ENCODE data around the gene ALKBH4. TPM values are rescaled to one million over a fixed set of nuclear protein-coding genes. Genes with fewer than 3 reads are reported as not detected.

Gene ALKBH4
- total and polyA plus RNA-seq, 2 of the 8 experiments (the other 6 are each of a cell fraction or from before 2014, with no cell fraction given): 10.2 to 16.6 TPM

GRCh38 chr7:102417105-102417504 lies 47.6 kb downstream of the ALKBH4 start:
- H2AFZ ChIP-seq (ENCODE audit: low read length): no peak overlapping the region
- no peak overlapping the region for H3K4ac ChIP-seq (replicated peaks; ENCODE audit: insufficient read length, low read depth, low read length)
- DNase-seq (ENCODE audit: low read depth in 1 of 2, low spot score in 2 of 2) (no peak), FAIRE-seq (no peak)
- H3K56ac ChIP-seq (replicated peaks; ENCODE audit: insufficient read length, low read depth, low read length): no peak overlapping the region
- H3K4me2 ChIP-seq (ENCODE audit: insufficient read depth in 1 of 2, low read depth in 2 of 2, low read length in 2 of 2): no peak overlapping the region
- no peaks in the 10 kb centered on the region for H3K27me3 ChIP-seq (replicated peaks in 1 of 4; ENCODE audit: control insufficient read depth in 3 of 4, extremely low read depth in 1 of 4, insufficient read depth in 3 of 4, low read length in 3 of 4)
- H2BK15ac ChIP-seq (ENCODE audit: low read length): no peak overlapping the region
- H3K36me3 ChIP-seq (ENCODE audit: control insufficient read depth in 2 of 4, insufficient read depth in 4 of 4, low read length in 3 of 4): peaks cover 3 to 19% (median 7%) of the 10 kb centered on the region in 4 experiments; a peak in 7 of 8 replicates
- H3K27ac ChIP-seq (ENCODE audit: low read depth, low read length): no peak overlapping the region
- H2BK5ac ChIP-seq (ENCODE audit: low read depth, low read length): no peak overlapping the region
- no peaks in the 10 kb centered on the region for H3K9me3 ChIP-seq (ENCODE audit: insufficient read depth in 2 of 2, low read depth in 1 of 2, low read length in 1 of 2)
- ChIA-PET CTCF (ENCODE audit: partially characterized antibody) (interaction anchor here (4.2 kb wide), 1 partner anchor 12 kb away, joined by 16 read pairs; no protein-coding TSS in a partner anchor), POLR2A (ENCODE audit: partially characterized antibody) (interaction anchor here (1.0 to 1.1 kb wide), 2 partner anchors 11 to 47 kb away, joined by 3 read pairs; no protein-coding TSS in a partner anchor)
- H4K8ac ChIP-seq (ENCODE audit: extremely low read depth, insufficient read depth, low read length): no peak overlapping the region
- H3K23me2 ChIP-seq (ENCODE audit: low read depth, low read length): no peaks in the 10 kb centered on the region
- H3K4me3 ChIP-seq (ENCODE audit: extremely low read depth in 1 of 4, insufficient read depth in 2 of 4, low read depth in 3 of 4, low read length in 4 of 4): no peak overlapping the region
- H2BK20ac ChIP-seq (ENCODE audit: low read length): no peak overlapping the region
- H2BK120ac ChIP-seq (replicated peaks; ENCODE audit: low read depth, low read length): no peak overlapping the region
- no peaks in the 10 kb centered on the region; the same call in 1 of the 2 replicates for H3K79me1 ChIP-seq (ENCODE audit: low read depth, low read length)
- H2AK5ac ChIP-seq (ENCODE audit: low read depth, low read length): no peak overlapping the region
- H3K14ac ChIP-seq (ENCODE audit: insufficient read length): no peak overlapping the region
- H3K9ac ChIP-seq (replicated peaks in 1 of 4; ENCODE audit: extremely low read depth in 1 of 4, low read depth in 3 of 4, low read length in 3 of 4): no peak overlapping the region
- peaks cover 0 to 14% of the 10 kb centered on the region in 2 experiments for H4K20me1 ChIP-seq (replicated peaks in 1 of 2; ENCODE audit: control insufficient read depth in 1 of 2, insufficient read depth in 2 of 2, low read length in 2 of 2)
- no peak overlapping the region for H3K18ac ChIP-seq (ENCODE audit: extremely low read depth, low read length)
- no peak overlapping the region for H4K5ac ChIP-seq (ENCODE audit: insufficient read length, low read depth, low read length)
- WGBS, 2 experiments (ENCODE audit: extremely low coverage in 1 of 2, insufficient coverage in 1 of 2, insufficient read length in 1 of 2, insufficient replicate concordance in 2 of 2, low coverage in 1 of 2, low lambda C conversion rate in 2 of 2, missing lambda C conversion rate in 1 of 2): 88% methylated on average over 3 of the region's 3 CpGs; no CpG with 5 or more reads in 1 of the 2 experiments
- H3K79me2 ChIP-seq (ENCODE audit: control insufficient read depth in 1 of 2, insufficient read depth in 2 of 2, low read length in 2 of 2): no peaks in the 10 kb centered on the region
- H3K23ac ChIP-seq (ENCODE audit: insufficient read length): no peak overlapping the region
- no peak overlapping the region for H2BK12ac ChIP-seq (ENCODE audit: low read depth, low read length)
- H4K91ac ChIP-seq (replicated peaks; ENCODE audit: insufficient read length, low read length): no peak overlapping the region
- no peaks in the 10 kb centered on the region for H3K4me1 ChIP-seq (replicated peaks in 1 of 4; ENCODE audit: control insufficient read depth in 3 of 4, insufficient read depth in 4 of 4, low read length in 3 of 4)
- TF ChIP-seq EGR1 (IDR thresholded peaks at IDR 0.05; ENCODE audit: borderline replicate concordance, low read depth, low read length) (no peak), BCL11A (IDR thresholded peaks at IDR 0.05; ENCODE audit: low read depth in 2 of 2, low read length in 2 of 2) (no peak), CREB1 (IDR thresholded peaks at IDR 0.05) (no peak), JUND (IDR thresholded peaks at IDR 0.05; ENCODE audit: low read length) (no peak), TAF1 (IDR thresholded peaks at IDR 0.05; ENCODE audit: low read depth, low read length) (no peak), YY1 (IDR thresholded peaks at IDR 0.05; ENCODE audit: low read depth, low read length) (no peak), SAP30 (IDR thresholded peaks at IDR 0.05; ENCODE audit: insufficient read depth, insufficient replicate concordance, low read length) (no peak), MAFK (IDR thresholded peaks at IDR 0.05; ENCODE audit: low read depth, low read length) (no peak), TCF12 (IDR thresholded peaks at IDR 0.05; ENCODE audit: low read depth, low read length) (no peak), ASH2L (IDR thresholded peaks at IDR 0.05; ENCODE audit: low read length) (no peak), CHD1 (IDR thresholded peaks at IDR 0.05; ENCODE audit: low read depth, low read length) (no peak), ATF3 (IDR thresholded peaks at IDR 0.05; ENCODE audit: insufficient read depth, low read depth, low read length) (no peak), KDM1A (IDR thresholded peaks at IDR 0.05; ENCODE audit: borderline replicate concordance, low read length) (no peak), TEAD4 (IDR thresholded peaks at IDR 0.05; ENCODE audit: low read depth, low read length) (no peak), SIX5 (IDR thresholded peaks at IDR 0.05; ENCODE audit: low read depth, low read length) (no peak), RFX5 (IDR thresholded peaks at IDR 0.05; ENCODE audit: borderline replicate concordance, low read depth, low read length) (no peak)
